ENCODE data around the gene GRIP2.

Gene GRIP2

GRCh38 chr3:14450506-14450905, 89.6 kb downstream of the GRIP2 start:
- no peak for DNase-seq

- no peak for DNase-seq
Observed at GRCh38 chr3:14448756-14449727, 91.1 kb downstream of the GRIP2 start.

GRCh38 chr3:14448063-14448462, 92.1 kb downstream of the GRIP2 start:
- no peak for DNase-seq

GRCh38 chr3:14446988-14447570, 93.1 kb downstream of the GRIP2 start:
- no peak for DNase-seq

- DNase-seq, result no peak
Observed at GRCh38 chr3:14445773-14446172, 94.4 kb downstream of the GRIP2 start.

- no peak for DNase-seq
Observed at GRCh38 chr3:14444380-14444779, 95.8 kb downstream of the GRIP2 start.

GRCh38 chr3:14441920-14442300, 98.2 kb downstream of the GRIP2 start:
- no peak for DNase-seq

GRCh38 chr3:14441240-14441919, 98.8 kb downstream of the GRIP2 start:
- DNase-seq, result peak; percentile 58

GRCh38 chr3:14440531-14441239, 99.5 kb downstream of the GRIP2 start:
- peak; percentile 62 for DNase-seq

GRCh38 chr3:14440168-14440518, 100.0 kb downstream of the GRIP2 start:
- no peak for DNase-seq

- DNase-seq, result peak; percentile 61
Observed at GRCh38 chr3:14439501-14440167, 100.5 kb downstream of the GRIP2 start.

All from EL (cell line).